Measurements from ENCODE around the gene C10orf90.

C10orf90 gene

GRCh38 chr10:126459032-126459831, 211.3 kb downstream of the C10orf90 start:
- DNase-seq = no peak

DNA sequence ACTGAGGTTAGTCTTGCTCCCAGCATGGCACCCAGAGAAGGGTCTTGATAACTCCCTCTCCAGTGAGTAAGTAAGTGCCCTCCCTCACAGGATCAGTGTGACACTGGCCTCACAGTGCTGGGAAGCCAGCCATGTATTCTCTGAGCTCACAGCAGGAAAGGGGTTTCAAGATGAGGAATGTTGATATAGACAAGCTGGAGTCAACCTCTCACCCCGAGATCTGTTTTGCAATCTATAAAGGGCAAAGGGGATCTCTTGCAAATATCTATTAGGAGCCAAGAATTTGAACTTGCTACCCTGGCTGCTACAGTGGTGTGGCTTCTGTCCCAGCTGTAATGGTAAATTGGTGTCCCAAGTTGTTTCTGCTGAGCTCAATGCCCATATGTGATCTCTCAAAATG, 212.0 kb downstream of the C10orf90 start:
- DNase-seq = no peak

GRCh38 chr10:126456632-126457031, 213.9 kb downstream of the C10orf90 start:
- DNase-seq = no peak

DNA sequence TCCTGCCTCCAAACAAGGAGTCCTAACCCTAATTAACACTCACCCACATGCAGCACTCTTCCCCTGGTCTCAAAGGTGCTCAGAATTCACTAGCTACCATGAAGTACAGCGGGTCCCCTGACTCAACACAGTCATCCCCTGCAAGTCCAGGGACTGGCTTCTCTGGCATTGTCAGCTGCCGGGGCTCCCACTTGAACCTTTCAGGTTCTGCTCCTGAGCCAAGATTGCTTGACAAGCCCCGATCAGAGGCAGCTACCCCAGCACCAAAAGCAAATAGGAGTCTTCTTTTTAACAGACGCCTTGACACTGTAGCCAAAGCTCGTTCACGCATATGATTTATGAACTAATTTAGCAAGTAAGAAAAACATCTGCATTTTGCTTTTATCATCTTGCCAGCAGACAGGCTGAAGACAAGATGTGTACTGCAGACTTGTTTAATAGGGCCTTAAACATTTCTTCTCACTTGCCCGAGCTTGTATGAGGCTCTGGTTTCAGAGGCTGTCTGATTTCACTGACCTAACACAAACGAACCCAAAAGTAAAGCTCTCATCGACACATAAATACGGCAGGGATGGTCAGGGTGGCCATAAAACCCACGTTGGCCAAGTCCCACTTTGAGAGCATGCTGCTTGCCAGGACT, 214.6 kb downstream of the C10orf90 start:
- no peak for DNase-seq

DNA sequence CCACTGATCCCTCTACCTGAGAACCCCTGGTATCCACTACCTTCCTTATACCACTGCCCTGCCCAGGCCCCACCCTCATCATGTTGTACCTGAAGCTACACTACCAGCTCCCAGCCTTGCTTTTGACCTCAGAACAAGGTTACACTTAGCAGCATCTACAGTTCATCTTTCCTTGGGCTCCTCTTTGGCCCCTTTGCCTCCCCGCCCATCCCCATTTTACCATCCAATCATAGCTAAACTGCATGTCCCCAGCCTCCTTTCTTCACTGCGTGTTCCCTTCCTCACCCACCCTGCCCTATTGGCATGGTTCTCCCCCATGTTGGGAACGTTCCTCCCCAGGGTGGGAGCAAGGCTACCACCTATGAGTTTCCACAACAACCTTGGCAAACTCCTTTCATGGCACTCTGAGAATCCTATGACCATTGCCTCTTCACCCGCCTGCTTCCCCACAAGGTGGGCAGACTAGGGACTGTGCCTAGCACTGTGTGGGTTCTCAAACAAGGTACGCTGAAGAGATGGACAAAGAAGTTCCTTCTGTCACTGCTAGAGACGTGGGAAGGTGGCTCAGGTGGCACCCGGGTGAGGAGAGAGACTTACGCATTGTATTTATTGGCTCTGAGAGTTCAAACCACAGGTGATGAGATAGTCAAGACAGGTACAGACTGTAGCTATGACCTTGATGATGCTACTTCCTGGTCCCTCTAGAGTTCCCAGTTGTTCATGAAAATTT, 215.3 kb downstream of the C10orf90 start:
- DNase-seq = no peak

GRCh38 chr10:126454045-126454751, 216.3 kb downstream of the C10orf90 start:
- DNase-seq = no peak

- DNase-seq = no peak
Measured at GRCh38 chr10:126452245-126452644, 218.2 kb downstream of the C10orf90 start.

DNA sequence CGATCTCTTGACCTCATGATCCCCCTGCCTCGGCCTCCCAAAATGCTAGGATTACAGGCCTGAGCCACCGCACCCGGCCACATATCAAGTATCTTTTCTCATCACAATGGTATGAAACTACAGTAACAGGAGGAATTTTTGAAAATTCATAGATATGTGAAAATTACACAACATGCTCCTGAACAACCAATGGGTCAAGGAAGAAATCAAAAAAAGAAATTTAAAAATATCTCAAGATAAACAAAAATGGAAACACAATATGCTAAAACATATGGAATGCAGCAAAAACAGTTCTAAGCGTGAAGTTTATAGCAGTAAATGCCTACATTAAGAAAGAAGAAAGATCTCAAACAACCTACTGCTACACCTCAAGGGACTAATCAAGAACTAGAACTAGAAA, 222.4 kb downstream of the C10orf90 start:
- no peak for DNase-seq

DNA sequence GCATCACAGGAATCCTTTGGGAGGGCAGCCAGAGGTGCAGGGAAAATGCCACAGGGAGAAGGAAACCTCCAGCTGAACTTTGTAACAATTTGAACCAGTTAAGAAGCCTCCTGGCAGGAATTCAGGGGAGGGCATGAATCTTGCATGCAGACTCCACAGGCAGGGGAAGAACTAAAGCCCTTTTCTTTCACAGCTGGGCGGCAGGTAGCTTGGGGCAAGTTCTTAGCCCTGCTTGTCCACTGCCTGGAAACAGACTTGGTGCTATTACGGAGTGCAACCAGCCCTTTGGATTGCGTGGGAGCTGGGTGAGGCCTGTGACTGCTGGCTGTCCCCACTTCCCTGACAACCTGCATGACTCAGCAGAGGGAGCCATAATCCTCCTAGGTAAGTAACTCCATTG, 230.6 kb downstream of the C10orf90 start:
- no peak for DNase-seq

DNA sequence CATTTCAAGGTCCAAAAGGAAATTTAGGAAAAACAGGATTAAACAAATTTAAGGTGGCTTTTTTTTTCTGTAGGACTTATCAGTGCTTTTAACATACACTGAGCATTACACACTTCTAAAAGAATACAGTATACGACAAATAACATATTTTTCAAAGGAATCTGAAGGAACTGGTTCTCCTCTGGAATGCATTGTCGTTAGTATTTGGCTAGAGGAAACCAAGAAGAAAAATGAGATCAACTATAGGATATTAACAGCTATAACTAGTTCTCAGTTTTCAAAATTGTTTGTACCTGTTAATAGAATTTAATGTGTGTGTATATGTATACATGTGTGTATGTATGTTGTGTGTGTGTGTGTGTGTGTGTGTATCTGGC, 232.1 kb downstream of the C10orf90 start:
- no peak for DNase-seq

GRCh38 chr10:126437635-126438406, 232.7 kb downstream of the C10orf90 start:
- DNase-seq = no peak

GRCh38 chr10:126434235-126434634, 236.3 kb downstream of the C10orf90 start:
- no peak for DNase-seq

GRCh38 chr10:126433351-126433750, 237.1 kb downstream of the C10orf90 start:
- no peak for DNase-seq

GRCh38 chr10:126432507-126432906, 238.0 kb downstream of the C10orf90 start:
- no peak for DNase-seq

DNA sequence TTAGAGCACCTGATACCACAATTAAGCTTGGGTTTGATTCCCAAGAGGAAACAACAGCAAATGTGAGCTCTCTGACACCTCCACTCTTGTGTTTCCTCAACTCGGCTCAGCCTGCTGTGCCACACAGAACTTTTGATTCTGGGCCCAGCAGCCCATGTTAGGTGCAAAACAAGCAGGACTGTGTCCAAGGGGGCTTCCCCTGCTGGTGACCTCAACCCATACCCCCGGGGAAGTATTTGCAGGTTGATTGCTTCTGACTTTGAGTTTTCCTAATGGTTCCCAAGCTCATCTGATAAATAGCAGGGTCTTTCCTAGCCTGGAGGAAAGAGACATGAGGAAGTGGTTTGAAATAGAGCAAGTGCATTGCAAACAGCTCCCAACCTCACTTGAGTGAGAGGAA, 238.7 kb downstream of the C10orf90 start:
- DNase-seq = no peak

DNA sequence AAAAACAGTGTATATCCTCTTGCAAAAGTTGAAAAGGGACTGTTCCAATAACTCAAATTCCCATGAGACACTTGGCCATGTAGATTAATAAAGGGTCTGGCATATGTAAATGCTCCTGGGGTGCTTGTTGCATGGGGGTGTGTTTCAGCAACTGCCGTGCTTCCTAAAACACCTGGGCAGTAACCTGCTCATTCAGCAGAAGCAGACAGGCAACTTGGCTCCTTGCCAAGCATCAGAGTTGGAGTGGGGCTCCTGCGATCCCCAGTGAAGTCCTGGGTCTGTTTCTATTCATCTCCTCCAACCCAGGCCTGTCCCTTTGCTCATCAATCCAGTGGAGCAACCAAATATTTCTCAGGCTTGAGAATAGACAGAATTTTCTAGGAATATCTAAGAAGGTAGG, 240.0 kb downstream of the C10orf90 start:
- no peak for DNase-seq

DNA sequence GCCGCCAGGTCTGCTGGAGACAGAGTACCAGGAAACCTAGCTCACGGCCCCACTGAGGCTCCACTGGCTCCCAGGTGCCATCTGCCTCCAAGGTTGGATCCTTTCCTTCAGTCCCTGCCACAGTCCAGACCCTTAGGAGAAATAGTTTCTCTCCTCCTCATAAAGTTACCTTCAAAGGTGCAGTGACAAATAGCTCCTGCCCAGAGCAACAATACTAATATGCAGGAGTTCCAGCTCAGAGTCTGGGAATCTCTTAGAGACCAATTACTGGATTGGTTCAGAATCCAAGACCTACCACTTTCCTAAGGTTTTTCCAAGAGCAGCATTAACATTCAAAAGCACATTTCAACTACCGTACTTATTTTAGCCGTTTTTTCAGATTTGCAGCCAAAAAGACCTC, 241.2 kb downstream of the C10orf90 start:
- no peak for DNase-seq

- no peak for DNase-seq
Measured at GRCh38 chr10:126425489-126426065, 244.9 kb downstream of the C10orf90 start.

DNA sequence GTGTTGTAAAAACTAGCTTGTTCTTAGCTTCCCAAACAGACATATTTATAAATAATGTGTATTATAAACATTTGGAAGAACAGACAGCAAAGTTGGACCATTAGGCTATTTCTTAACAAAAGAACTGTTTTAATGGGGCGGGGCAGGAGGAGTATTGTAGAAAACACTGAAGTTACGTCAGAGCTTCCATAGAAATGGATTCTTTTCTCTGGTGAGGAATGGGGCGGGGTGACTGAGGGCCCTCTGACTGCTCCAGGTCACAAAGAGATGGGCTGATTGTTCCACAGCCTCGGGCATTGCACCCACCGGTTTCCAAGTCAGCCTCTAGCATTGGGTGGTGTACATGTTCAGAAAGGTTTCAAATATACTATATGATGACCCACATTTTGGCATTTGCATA, 245.5 kb downstream of the C10orf90 start:
- DNase-seq = no peak

GRCh38 chr10:126423732-126424491, 246.6 kb downstream of the C10orf90 start:
- DNase-seq = no peak

GRCh38 chr10:126422567-126422966, 247.9 kb downstream of the C10orf90 start:
- no peak for DNase-seq
